Uterus (tissue), 4 donors: ENCODE data around the gene CDKAL1. TPM values are rescaled to one million over a fixed set of nuclear protein-coding genes. Genes with fewer than 3 reads are reported as not detected.
"Not testable (repeated sequence)": the region's sequence is repeated elsewhere in the genome, so short reads cannot be mapped to it uniquely, and the experiment has no call there.

Experiments used
- DNase-seq, 2 donors: peaks; one replicate each; pipeline ENCODE4 v3.0.0-alpha.2; 2019 to 2020
- H3K27ac ChIP-seq, 2 donors: fragments of 200-600 bp; sonication (generic); 1 replicate in 1 of 2; 2 replicates in 1 of 2; pipeline ENCODE4 v1.5.1; 2016 to 2018
- H3K27me3 ChIP-seq, 2 donors: fragments of 200-600 bp; sonication (generic); one replicate each; pipeline ENCODE4 v1.5.1; 2018 to 2019; ENCODE audit warnings: control low read depth in 1 of 2
- H3K36me3 ChIP-seq, 2 donors: fragments of 200-600 bp; sonication (generic); one replicate each; pipeline ENCODE4 v1.5.1; 2019; ENCODE audit warnings: control low read depth in 1 of 2
- H3K4me1 ChIP-seq, 2 donors: fragments of 200-600 bp; sonication (generic); one replicate each; pipeline ENCODE4 v1.5.1; 2018 to 2019; ENCODE audit warnings: control low read depth in 1 of 2
- H3K4me3 ChIP-seq, 2 donors: fragments of 200-600 bp; sonication (generic); 1 replicate in 1 of 2; 2 replicates in 1 of 2; pipeline ENCODE4 v1.5.1; 2018 to 2019; ENCODE audit warnings: mild to moderate bottlenecking in 1 of 2
- H3K9me3 ChIP-seq, 2 donors: fragments of 200-600 bp; sonication (generic); one replicate each; pipeline ENCODE4 v1.5.1; 2019; ENCODE audit warnings: control low read depth in 1 of 2
- CTCF ChIP-seq, 4 experiments: fragments of 200-600 bp in 2 of 4; fragments of 450-650 bp in 2 of 4; sonication (generic) in 2 of 4; IDR thresholded peaks; one replicate each; pipeline ENCODE4 v1.5.1; 2016 to 2019; ENCODE audit warnings: antibody characterized with exemption in 4 of 4, mild to moderate bottlenecking in 2 of 4, moderate library complexity in 1 of 4
- POLR2A ChIP-seq, 2 donors: fragments of 450-650 bp; IDR thresholded peaks; one replicate each; pipeline ENCODE4 v1.6.1; 2016; ENCODE audit warnings: antibody characterized with exemption in 2 of 2, mild to moderate bottlenecking in 1 of 2, moderate library complexity in 1 of 2
- intact Hi-C: fragments of 100-400 bp; cut with DNase I; formaldehyde crosslinking; loops from one replicate; pipeline ENCODE4 v1.15.1; 2023; ENCODE audit warnings: low total_unique reads
- total RNA-seq, 4 donors: library from RNA; depleted of rRNA in 3 of 4; stranded (reverse); fragments of >200 nt in 3 of 4; gene quantifications; one replicate each; pipeline versions ENCODE4 v1.1.0 to v1.2.4, GENCODE V29; 2014 to 2023
- donor health status: DM: yes; HTN: yes; CAD: no.

The CDKAL1 gene
- total RNA-seq, 4 donors from 2014 or later, result 5.0 to 51.7 (median 18.9) TPM

GRCh38 chr6:21085211-21085610 lies 551.0 kb downstream of the CDKAL1 start:
- no peaks in the 10 kb centered on the region for H3K27me3 ChIP-seq
- no peaks in the 10 kb centered on the region for H3K9me3 ChIP-seq
- intact Hi-C loops, result no loop called here
- no peak for DNase-seq
- H3K4me1 ChIP-seq, result no peaks in the 10 kb centered on the region
- TF ChIP-seq POLR2A (IDR thresholded peaks at IDR 0.05) (no peak), CTCF (IDR thresholded peaks at IDR 0.05) (no peak)
- no peak overlapping the region for H3K27ac ChIP-seq
- H3K36me3 ChIP-seq, result no peaks in the 10 kb centered on the region
- no peak overlapping the region for H3K4me3 ChIP-seq

- no peaks in the 10 kb centered on the region for H3K36me3 ChIP-seq
- H3K27ac ChIP-seq, result no peak overlapping the region
- no peaks in the 10 kb centered on the region for H3K4me1 ChIP-seq
- H3K9me3 ChIP-seq, result no peaks in the 10 kb centered on the region
- no peak overlapping the region for H3K4me3 ChIP-seq
- H3K27me3 ChIP-seq, result no peaks in the 10 kb centered on the region
- DNase-seq, result no peak
- intact Hi-C loops, result no loop called here
- TF ChIP-seq POLR2A (IDR thresholded peaks at IDR 0.05) (no peak), CTCF (IDR thresholded peaks at IDR 0.05) (no peak)
Observed at GRCh38 chr6:21085643-21086042, 551.4 kb downstream of the CDKAL1 start.

GRCh38 chr6:21087188-21087587 lies 552.9 kb downstream of the CDKAL1 start:
- intact Hi-C loops, result no loop called here
- Histone ChIP-seq H3K4me3 (no peak overlapping the region), H3K27ac (no peak overlapping the region), H3K9me3 (no peaks in the 10 kb centered on the region), H3K4me1 (no peaks in the 10 kb centered on the region), H3K27me3 (no peaks in the 10 kb centered on the region), H3K36me3 (no peaks in the 10 kb centered on the region)
- no peak for TF ChIP-seq POLR2A (IDR thresholded peaks at IDR 0.05)
- no peak for TF ChIP-seq CTCF (IDR thresholded peaks at IDR 0.05)
- no peak for DNase-seq

GRCh38 chr6:21091411-21091810 lies 557.2 kb downstream of the CDKAL1 start:
- no peaks in the 10 kb centered on the region for H3K27me3 ChIP-seq
- H3K36me3 ChIP-seq, result no peaks in the 10 kb centered on the region
- DNase-seq, result no peak
- no peak overlapping the region for H3K27ac ChIP-seq
- no peaks in the 10 kb centered on the region for H3K9me3 ChIP-seq
- H3K4me3 ChIP-seq, result no peak overlapping the region
- H3K4me1 ChIP-seq, result no peaks in the 10 kb centered on the region
- TF ChIP-seq CTCF (IDR thresholded peaks at IDR 0.05), result no peak
- TF ChIP-seq POLR2A (IDR thresholded peaks at IDR 0.05), result no peak
- intact Hi-C loops, result no loop called here

GRCh38 chr6:21092231-21092772 lies 558.0 kb downstream of the CDKAL1 start:
- H3K27me3 ChIP-seq, H3K4me3 ChIP-seq, H3K4me1 ChIP-seq, H3K9me3 ChIP-seq, DNase-seq, H3K36me3 ChIP-seq, intact Hi-C loops, H3K27ac ChIP-seq: not testable (repeated sequence)

- no peak for TF ChIP-seq POLR2A (IDR thresholded peaks at IDR 0.05)
- TF ChIP-seq CTCF (IDR thresholded peaks at IDR 0.05), result no peak
- intact Hi-C loops, result no loop called here
- no peak overlapping the region for H3K27ac ChIP-seq
- no peaks in the 10 kb centered on the region for H3K4me1 ChIP-seq
- no peak for DNase-seq
- no peaks in the 10 kb centered on the region for H3K36me3 ChIP-seq
- H3K9me3 ChIP-seq, result no peaks in the 10 kb centered on the region
- H3K27me3 ChIP-seq, result no peaks in the 10 kb centered on the region
- no peak overlapping the region for H3K4me3 ChIP-seq
Observed at GRCh38 chr6:21095462-21095861, 561.2 kb downstream of the CDKAL1 start.
